ENCODE measurements around the gene CD101.

GRCh38 chr1:117076648-117077047 lies 75.1 kb downstream of the CD101 start:
- TF ChIP-seq POLR2AphosphoS5 (IDR thresholded peaks at IDR 0.05) (no peak), POLR2A (IDR thresholded peaks at IDR 0.05) (no peak), CTCF (IDR thresholded peaks at IDR 0.05) (no peak)
